Spinal cord (tissue), 10 donors: ENCODE measurements around the gene PLEKHS1. TPM values are rescaled to one million over a fixed set of nuclear protein-coding genes. Genes with fewer than 3 reads are reported as not detected.
A peak's percentile ranks its signal among the peaks of the same experiment; 100 is the strongest.

Source experiments
- DNase-seq, 6 donors: peaks; one replicate each; pipeline versions ENCODE4 v3.0.0 to v3.0.0-alpha.2; 2013 to 2015; ENCODE audit warnings: low spot score in 6 of 6, low read depth in 4 of 6
- H3K27ac ChIP-seq: one replicate; pipeline ENCODE4 v1.5.1; 2013; ENCODE audit warnings: low read depth, low read length, control low read depth
- H3K27me3 ChIP-seq: one replicate; pipeline ENCODE4 v1.6.1; 2013; ENCODE audit warnings: low read length; ENCODE audit not compliant: control insufficient read depth, insufficient read depth
- H3K36me3 ChIP-seq: one replicate; pipeline ENCODE4 v1.6.1; 2013; ENCODE audit warnings: low read length; ENCODE audit not compliant: control insufficient read depth, insufficient read depth
- H3K4me1 ChIP-seq: one replicate; pipeline ENCODE4 v1.6.1; 2013; ENCODE audit warnings: low read length; ENCODE audit not compliant: control insufficient read depth, insufficient read depth
- H3K4me3 ChIP-seq: one replicate; pipeline ENCODE4 v1.5.1; 2013; ENCODE audit warnings: low read depth, low read length, control low read depth
- H3K9me3 ChIP-seq: one replicate; pipeline ENCODE4 v1.6.1; 2013; ENCODE audit warnings: low read length; ENCODE audit not compliant: control insufficient read depth, insufficient read depth
- WGBS: methylation state at CpG from one replicate; pipeline ENCODE4 v1.1.5; 2013; ENCODE audit warnings: missing lambda C conversion rate; ENCODE audit not compliant: insufficient coverage; 5-methylcytosine and 5-hydroxymethylcytosine counted together
- polyA plus RNA-seq, 2 donors: library from polyadenylated mRNA; unstranded; fragments of 120-200 nt; gene quantifications; one replicate each; pipeline ENCODE4 v1.2.1, GENCODE V29; 2013; ENCODE audit not compliant: insufficient read length in 2 of 2
- total RNA-seq, 2 donors: library from RNA; depleted of rRNA in 1 of 2; stranded (reverse); fragments of 120-200 nt in 1 of 2; fragments of >200 nt in 1 of 2; gene quantifications; one replicate each; pipeline versions ENCODE4 v1.2.3 to v1.2.4, GENCODE V29; 2013 to 2014
- donor health status: healthy.

PLEKHS1 gene
- total and polyA plus RNA-seq, 4 donors = 0.08 to 0.11 TPM; not detected in 2

DNA sequence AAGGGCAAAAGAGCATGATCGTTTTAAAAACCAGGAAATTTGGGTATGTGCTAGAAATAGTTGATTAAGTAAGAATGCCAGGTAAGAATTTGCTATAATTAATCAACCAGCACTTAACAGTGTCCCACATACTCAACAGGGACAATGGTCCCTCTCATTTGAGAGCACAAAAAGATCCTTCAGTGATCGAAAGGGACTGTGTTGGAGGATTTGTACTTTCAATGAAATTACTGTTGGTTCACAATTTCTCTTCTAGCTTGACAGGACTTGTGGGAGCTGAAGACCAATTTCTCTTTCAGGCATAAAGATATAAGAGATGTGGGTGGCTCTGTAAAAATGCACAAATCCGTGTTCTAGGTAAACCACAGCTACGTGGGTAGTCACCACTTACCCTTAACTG lies 12.5 kb upstream of the PLEKHS1 start:
- Histone ChIP-seq H3K36me3 (no peaks in the 10 kb centered on the region), H3K27me3 (peaks cover 2% of the 10 kb centered on the region), H3K27ac (no peak overlapping the region), H3K4me3 (no peak overlapping the region), H3K4me1 (no peaks in the 10 kb centered on the region), H3K9me3 (no peaks in the 10 kb centered on the region)
- WGBS = no CpG with 5 or more reads among the region's 4 CpGs
- peak in 2 of 6 donors; percentile 18 to 26 for DNase-seq

DNA sequence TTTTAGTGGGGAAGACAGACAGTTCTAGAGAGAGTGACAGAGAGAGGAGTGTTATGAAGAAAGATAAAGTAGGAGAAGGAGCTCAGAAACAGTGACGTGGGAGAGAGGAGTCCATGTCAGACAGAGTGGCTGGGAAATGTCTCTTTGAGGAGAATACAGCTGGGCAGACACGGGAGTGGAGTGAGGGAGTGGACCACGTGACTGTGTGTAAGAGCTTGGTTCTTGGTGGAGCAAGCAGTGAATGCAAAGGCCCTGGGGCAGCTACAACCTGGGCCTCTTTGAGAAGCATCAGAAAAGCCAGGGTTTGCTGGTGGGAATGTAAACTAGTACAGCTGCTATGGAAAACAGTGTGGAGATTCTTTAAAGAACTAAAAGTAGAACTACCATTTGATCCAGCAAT lies 11.9 kb upstream of the PLEKHS1 start:
- Histone ChIP-seq H3K36me3 (no peaks in the 10 kb centered on the region), H3K4me3 (no peak overlapping the region), H3K4me1 (no peaks in the 10 kb centered on the region), H3K27me3 (peaks cover 2% of the 10 kb centered on the region), H3K9me3 (no peaks in the 10 kb centered on the region), H3K27ac (no peak overlapping the region)
- DNase-seq = no peak
- WGBS = 59% methylated on average over 3 of the region's 3 CpGs

DNA sequence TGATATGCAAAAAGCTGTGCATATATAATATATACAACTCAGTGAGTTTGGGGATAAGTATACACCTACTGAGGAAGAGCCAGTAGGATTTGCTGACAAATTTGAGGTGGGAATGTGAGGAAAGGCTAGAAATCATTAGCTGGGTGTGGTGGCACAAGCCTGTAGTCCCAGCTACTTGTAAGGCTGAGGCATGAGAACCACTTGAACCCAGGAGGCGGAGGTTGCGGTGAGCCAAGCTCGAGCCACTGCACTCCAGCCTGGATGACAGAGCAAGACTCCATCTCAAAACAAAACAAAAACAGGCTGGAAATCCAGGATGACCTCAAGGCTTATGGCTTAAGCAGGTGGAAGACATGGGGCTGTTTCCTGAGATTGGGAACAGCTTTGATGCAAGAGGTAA lies 10.6 kb upstream of the PLEKHS1 start:
- no peaks in the 10 kb centered on the region for H3K36me3 ChIP-seq
- H3K9me3 ChIP-seq = no peaks in the 10 kb centered on the region
- H3K4me1 ChIP-seq = no peaks in the 10 kb centered on the region
- H3K27ac ChIP-seq = no peak overlapping the region
- H3K27me3 ChIP-seq = peaks cover 2% of the 10 kb centered on the region
- H3K4me3 ChIP-seq = no peak overlapping the region
- WGBS = no CpG with 5 or more reads among the region's 3 CpGs
- DNase-seq = no peak

- H3K27ac ChIP-seq = no peak overlapping the region
- no peak overlapping the region for H3K4me3 ChIP-seq
- WGBS = no CpG with 5 or more reads among the region's 2 CpGs
- H3K27me3 ChIP-seq = peaks cover 2% of the 10 kb centered on the region
- no peak for DNase-seq
- H3K36me3 ChIP-seq = no peaks in the 10 kb centered on the region
- H3K4me1 ChIP-seq = no peaks in the 10 kb centered on the region
- H3K9me3 ChIP-seq = no peaks in the 10 kb centered on the region
Observed at GRCh38 chr10:113742466-113742865, 9.0 kb upstream of the PLEKHS1 start.

- H3K27ac ChIP-seq = no peak overlapping the region
- no peak for DNase-seq
Observed at GRCh38 chr10:113743594-113743993, 7.9 kb upstream of the PLEKHS1 start.

GRCh38 chr10:113745374-113745773 lies 6.1 kb upstream of the PLEKHS1 start:
- Histone ChIP-seq H3K36me3 (no peaks in the 10 kb centered on the region), H3K27ac (no peak overlapping the region), H3K27me3 (peaks cover 2% of the 10 kb centered on the region), H3K9me3 (no peaks in the 10 kb centered on the region), H3K4me3 (no peak overlapping the region), H3K4me1 (no peaks in the 10 kb centered on the region)
- no CpG with 5 or more reads among the region's 2 CpGs for WGBS
- DNase-seq = no peak

More at GRCh38 chr10:113743594-113743993, 7.9 kb upstream of the PLEKHS1 start:
- Histone ChIP-seq H3K27me3 (peaks cover 2% of the 10 kb centered on the region), H3K4me1 (no peaks in the 10 kb centered on the region), H3K4me3 (no peak overlapping the region), H3K9me3 (no peaks in the 10 kb centered on the region), H3K36me3 (no peaks in the 10 kb centered on the region)

- Histone ChIP-seq H3K27me3 (peaks cover 2% of the 10 kb centered on the region), H3K9me3 (no peaks in the 10 kb centered on the region), H3K4me1 (no peaks in the 10 kb centered on the region), H3K4me3 (no peak overlapping the region), H3K27ac (peak overlapping the region; percentile 15), H3K36me3 (no peaks in the 10 kb centered on the region)
- peak in 1 of 6 donors; percentile 40 for DNase-seq
- whole genome bisulfite sequencing = 83% methylated on average over 2 of the region's 3 CpGs
Observed at GRCh38 chr10:113746217-113746957, 5.1 kb upstream of the PLEKHS1 start.

- Histone ChIP-seq H3K4me1 (peaks cover 3% of the 10 kb centered on the region), H3K27me3 (no peaks in the 10 kb centered on the region), H3K9me3 (no peaks in the 10 kb centered on the region), H3K27ac (no peak overlapping the region), H3K4me3 (no peak overlapping the region), H3K36me3 (no peaks in the 10 kb centered on the region)
- WGBS = no CpG with 5 or more reads among the region's 1 CpG
- no peak for DNase-seq
Observed at GRCh38 chr10:113752553-113752952, 1.1 kb downstream of the PLEKHS1 start.

DNA sequence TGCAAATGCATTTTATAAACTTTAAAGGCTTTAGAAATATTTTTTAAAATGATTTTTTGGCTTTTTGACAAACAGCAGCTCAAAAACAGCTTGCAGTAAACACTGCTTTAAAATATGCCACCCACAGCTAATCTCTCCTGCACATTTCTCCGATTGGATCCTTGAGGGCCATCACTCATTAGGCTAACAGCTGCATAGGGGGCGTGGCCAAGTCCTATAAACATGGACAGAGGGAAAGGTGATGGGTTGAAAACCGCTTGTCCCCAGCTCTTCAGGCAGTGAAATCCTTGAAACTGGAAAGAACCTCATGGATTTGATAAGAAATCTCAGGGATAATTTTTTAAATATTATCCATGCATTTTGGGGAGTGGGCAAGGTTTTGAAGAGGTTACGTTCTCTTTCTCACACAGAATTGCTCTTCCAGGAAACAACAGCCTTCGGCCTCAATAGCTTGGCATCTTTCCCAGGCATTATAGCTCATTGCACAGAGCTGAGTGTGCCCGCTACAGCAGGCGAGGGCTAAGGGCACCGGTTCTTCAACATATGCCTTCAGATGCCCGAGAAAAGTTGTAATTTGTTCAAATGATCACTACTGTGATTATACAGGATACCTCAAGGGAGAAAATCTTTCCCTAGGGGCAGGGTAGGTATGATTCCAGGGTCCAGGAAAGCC lies 1.7 kb downstream of the PLEKHS1 start:
- Histone ChIP-seq H3K27me3 (no peaks in the 10 kb centered on the region), H3K27ac (no peak overlapping the region), H3K9me3 (no peaks in the 10 kb centered on the region), H3K4me1 (peaks cover 3% of the 10 kb centered on the region), H3K36me3 (no peaks in the 10 kb centered on the region), H3K4me3 (no peak overlapping the region)
- 80% methylated on average over 1 of the region's 9 CpGs for WGBS
- peak in 2 of 6 donors; percentile 6 to 73 for DNase-seq

- Histone ChIP-seq H3K9me3 (no peaks in the 10 kb centered on the region), H3K27me3 (no peaks in the 10 kb centered on the region), H3K27ac (no peak overlapping the region), H3K4me3 (no peak overlapping the region), H3K4me1 (peaks cover 3% of the 10 kb centered on the region), H3K36me3 (no peaks in the 10 kb centered on the region)
- no peak for DNase-seq
- 100% methylated on average over 2 of the region's 3 CpGs for WGBS
Observed at GRCh38 chr10:113754125-113754524, 2.6 kb downstream of the PLEKHS1 start.
